ENCODE measurements around the gene AATF. TPM values are rescaled to one million over a fixed set of nuclear protein-coding genes. Genes with fewer than 3 reads are reported as not detected.

Gene AATF, protein sequence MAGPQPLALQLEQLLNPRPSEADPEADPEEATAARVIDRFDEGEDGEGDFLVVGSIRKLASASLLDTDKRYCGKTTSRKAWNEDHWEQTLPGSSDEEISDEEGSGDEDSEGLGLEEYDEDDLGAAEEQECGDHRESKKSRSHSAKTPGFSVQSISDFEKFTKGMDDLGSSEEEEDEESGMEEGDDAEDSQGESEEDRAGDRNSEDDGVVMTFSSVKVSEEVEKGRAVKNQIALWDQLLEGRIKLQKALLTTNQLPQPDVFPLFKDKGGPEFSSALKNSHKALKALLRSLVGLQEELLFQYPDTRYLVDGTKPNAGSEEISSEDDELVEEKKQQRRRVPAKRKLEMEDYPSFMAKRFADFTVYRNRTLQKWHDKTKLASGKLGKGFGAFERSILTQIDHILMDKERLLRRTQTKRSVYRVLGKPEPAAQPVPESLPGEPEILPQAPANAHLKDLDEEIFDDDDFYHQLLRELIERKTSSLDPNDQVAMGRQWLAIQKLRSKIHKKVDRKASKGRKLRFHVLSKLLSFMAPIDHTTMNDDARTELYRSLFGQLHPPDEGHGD
- 53.0 and 54.8 TPM in 2 replicates for total RNA-seq (2014; rRNA removed; shearing (Covaris generic))
- polyA plus RNA-seq (2014; cell fraction: nucleus; rRNA removed) = 31.9 and 35.5 TPM in 2 replicates

DNA sequence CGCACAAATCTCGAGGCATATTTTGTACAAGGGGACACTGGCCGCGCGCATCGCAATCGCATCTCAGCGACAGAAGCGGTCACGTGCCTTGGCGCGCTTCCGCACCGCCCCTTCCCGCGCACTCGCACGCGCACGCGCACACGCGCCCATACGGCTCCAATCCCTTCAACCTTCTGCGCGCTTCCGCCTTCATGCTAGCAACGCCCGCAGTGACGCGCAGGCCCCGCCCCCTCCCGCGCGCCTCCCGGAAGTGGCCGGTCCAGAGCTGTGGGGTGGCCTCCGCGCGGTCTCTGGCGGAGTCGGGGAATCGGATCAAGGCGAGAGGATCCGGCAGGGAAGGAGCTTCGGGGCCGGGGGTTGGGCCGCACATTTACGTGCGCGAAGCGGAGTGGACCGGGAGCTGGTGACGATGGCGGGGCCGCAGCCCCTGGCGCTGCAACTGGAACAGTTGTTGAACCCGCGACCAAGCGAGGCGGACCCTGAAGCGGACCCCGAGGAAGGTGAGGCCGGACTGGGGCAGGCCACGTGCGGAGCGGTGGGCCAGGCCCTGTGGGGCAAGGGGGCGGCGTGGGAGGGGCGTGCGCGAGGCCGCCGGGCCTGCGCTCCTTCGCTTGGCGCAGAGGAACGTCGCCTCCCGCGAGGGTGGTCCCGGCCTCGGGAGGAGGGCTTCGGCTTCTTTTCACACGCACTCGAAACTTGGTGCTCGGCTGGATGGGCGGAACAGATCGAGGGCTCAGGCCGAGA, at the start of gene AATF:
Gene AATF (plus strand): TSS at position 238 of the 744 bp plus-strand sequence. CDS start 172 bp downstream, at position 410.
- peak; percentile 96 for DNase-seq (ENCODE audit: extremely low read depth, low read depth)

DNA sequence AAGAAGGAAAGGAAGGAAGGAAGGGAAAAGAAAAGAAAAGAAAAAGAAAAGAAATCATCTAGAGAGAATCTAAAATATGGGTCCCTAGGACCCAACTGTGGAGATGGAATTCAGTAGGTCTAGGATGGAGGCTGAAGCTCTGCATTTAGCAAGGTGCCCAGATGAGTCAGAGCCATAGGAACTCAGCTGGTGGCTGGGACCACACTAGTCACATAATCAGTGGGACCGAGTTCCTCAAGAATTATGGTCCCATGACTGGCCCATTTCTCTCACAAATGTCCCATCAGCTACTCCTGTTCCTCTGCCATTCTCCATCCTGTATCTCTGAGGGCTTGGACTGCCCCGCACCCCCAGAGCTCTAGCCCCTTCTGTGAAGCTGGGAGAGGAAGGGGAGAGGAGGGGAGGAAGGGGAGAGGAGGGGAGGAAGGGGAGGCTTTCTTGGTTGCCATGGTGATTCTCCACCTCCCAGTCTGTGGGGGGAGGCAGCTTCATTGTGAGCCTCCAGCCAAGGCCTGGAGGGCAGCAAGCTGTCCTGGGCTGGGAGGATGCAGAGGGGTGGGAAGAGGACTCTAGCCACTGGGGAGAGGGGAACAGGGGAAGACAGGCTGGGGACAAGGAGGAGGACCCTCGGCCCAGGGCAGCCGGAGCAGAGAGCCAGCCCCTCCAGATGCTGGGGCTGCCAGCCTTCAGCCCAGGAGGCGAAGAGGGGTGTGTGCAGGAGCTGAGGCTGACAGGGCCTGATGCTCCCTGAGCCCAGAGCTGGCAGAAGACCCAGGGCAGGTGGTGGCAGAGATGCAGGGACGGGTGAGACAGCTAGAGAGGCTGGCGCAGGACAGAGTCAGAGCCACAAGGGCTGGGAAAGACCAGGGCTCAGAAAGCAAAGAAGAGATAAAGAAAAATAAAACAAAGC, 49.2 kb upstream of the AATF start:
- DNase-seq (ENCODE audit: extremely low read depth, low read depth) = no peak

- DNase-seq (ENCODE audit: extremely low read depth, low read depth) = no peak
These were observed 48.6 kb upstream of the AATF start for GRCh38 chr17:36900160-36900512.

- no peak for DNase-seq (ENCODE audit: extremely low read depth, low read depth)
These were observed 47.2 kb upstream of the AATF start for GRCh38 chr17:36901506-36901905.

- no peak for DNase-seq (ENCODE audit: extremely low read depth, low read depth)
These were observed 41.3 kb upstream of the AATF start for GRCh38 chr17:36907407-36907806.

DNA sequence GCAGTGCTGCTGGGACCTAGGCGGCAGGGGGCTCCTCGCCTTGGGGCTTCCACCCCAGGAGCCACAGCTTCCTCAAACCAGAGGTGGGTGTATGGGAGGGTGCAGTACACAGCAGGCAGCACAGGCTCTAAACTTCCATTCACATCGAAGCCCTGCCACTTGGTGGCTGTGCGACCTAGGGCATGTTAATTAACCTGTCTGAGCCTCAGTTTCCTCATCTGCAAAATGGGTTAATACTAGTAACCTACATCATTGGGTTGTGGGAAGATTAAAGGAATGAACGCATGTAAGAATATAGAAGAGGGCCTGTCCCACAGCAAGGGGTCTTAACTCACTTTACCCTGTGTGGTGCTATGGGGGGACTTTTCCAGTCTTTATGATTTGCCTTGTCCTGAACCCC, 38.2 kb upstream of the AATF start:
- no peak for DNase-seq (ENCODE audit: extremely low read depth, low read depth)

DNA sequence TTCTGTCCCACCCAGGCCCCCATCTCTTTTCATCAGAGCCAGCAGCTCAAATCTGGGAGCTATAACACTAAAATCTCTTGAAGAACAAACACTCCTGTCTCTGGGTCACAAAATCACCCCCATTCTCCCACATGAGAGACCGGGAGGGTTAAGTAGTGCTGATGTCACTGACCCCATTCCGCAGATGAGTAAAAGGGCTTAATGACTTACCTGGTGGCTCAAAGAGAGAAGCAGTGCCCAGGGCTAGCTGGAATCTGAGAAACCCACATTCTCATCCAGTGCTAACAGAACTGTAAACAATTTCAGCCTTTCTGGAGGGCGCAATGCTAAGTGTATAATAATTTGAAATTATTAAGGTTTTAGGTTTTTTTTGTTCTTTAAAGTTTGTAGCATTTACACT, 37.8 kb upstream of the AATF start:
- no peak for DNase-seq (ENCODE audit: extremely low read depth, low read depth)

DNA sequence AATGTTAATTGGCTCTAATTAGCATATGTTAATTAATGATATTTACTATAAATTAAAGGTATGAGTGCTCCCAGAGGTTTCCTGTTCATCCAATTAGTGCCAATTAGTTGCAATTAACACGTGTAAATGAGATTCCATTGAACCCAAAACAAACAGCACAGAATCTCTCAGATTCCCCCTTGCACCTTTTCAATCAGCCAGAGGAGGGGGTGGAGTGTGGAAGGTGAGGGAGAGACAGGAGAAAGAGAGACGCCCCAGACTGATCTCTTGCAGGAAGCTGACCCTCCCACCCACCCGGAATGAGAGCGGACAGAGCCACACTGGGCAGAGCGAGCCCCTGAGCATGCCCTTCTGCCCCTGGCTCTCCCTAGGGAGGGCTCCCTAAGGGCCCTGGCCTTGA, 35.6 kb upstream of the AATF start:
- DNase-seq (ENCODE audit: extremely low read depth, low read depth) = no peak

GRCh38 chr17:36918211-36918691, 30.5 kb upstream of the AATF start:
- DNase-seq (ENCODE audit: extremely low read depth, low read depth) = no peak

GRCh38 chr17:36919407-36919968, 29.3 kb upstream of the AATF start:
- no peak for DNase-seq (ENCODE audit: extremely low read depth, low read depth)

DNA sequence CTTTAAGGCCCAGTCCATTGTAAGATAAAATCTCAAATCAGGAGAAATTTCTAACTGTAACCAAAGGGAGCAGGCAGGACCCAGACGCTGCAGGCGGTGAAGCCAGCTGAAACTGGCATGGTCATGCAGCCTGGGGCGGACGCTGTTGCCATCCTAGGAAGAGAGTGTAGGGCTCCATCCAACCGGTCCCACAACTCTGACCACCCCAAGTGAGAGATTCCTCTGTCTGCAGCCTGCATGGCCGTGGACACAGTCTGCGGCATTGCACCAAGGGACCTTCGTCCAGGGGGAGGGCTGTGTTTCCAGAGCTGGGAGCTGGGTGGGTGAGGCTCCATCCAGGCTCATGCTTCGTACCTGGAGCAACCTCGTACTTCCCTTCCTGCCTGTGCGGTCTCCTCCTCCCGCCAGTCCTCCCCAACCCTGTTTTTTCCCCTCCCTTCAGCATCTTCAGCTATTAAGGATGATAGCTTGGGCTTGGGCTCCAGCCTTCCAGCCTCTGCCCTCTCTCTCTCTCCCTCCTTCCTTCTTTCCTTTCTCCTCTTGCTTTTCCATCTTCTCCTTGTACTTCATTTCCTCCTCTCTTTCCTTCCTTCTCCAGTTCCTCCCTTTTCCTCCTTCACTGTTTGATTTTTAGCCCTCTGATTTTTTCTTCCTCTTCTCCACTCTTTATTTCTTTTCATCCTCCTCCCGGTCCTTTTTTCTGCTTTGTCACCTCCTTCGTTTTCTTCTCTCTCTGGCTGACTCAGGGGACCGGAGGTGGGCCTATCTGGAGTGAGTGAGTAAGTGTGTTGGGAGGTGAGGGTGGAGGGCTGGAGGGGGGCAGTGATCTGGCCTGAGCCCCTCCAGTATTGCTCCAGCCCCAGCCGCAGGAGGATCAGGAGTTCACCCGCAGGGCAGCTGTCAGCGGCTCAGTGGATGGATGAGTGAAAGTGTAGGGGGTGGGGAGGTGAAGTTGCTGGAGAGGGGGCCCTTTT, 28.4 kb upstream of the AATF start:
- DNase-seq (ENCODE audit: extremely low read depth, low read depth) = no peak

- DNase-seq (ENCODE audit: extremely low read depth, low read depth) = no peak
These were observed 27.5 kb upstream of the AATF start for GRCh38 chr17:36921095-36921851.

- no peak for DNase-seq (ENCODE audit: extremely low read depth, low read depth)
These were observed 26.6 kb upstream of the AATF start for GRCh38 chr17:36922175-36922574.

GRCh38 chr17:36923814-36924221, 24.9 kb upstream of the AATF start:
- DNase-seq (ENCODE audit: extremely low read depth, low read depth) = no peak

DNA sequence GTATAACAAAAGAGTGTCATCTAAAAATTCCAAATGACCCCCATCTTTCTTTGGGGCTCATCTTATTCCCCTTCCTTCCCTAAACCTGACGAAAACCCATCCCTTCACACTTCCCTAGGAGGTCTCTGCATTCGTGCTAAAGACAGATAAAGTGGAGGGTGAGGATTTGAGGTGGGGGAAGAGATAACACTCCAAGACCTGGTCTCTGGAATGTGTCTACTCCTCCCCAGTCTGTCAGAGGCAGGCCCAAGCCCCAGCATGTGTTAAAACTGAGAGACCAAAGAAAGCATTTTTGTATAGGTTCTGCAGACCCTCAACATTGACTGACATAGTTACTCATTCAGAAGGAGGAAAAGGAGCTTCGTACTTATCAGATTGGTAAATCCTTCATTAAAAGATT, 22.5 kb upstream of the AATF start:
- DNase-seq (ENCODE audit: extremely low read depth, low read depth) = no peak

- no peak for DNase-seq (ENCODE audit: extremely low read depth, low read depth)
These were observed 22.1 kb upstream of the AATF start for GRCh38 chr17:36926701-36927100.

GRCh38 chr17:36928471-36929345, 20.0 kb upstream of the AATF start:
- no peak for DNase-seq (ENCODE audit: extremely low read depth, low read depth)
